PC-3 (cell line): Measurements from ENCODE around the gene HAPLN2. TPM values are rescaled to one million over a fixed set of nuclear protein-coding genes. Genes with fewer than 3 reads are reported as not detected.

Source experiments
- ATAC-seq: fragments of 200-7000 bp; cut with Tn5 transposase; 2 replicates; pipeline ENCODE4 v1.9.1; 2020; ENCODE audit warnings: mild to moderate bottlenecking, moderate library complexity
- BruUV-seq: library from RNA; stranded (reverse); fragments of 400-500 nt; replicated peaks from 2 replicates; lab custom pipeline; 2021; lab: Mats Ljungman, UMichigan
- CTCF ChIA-PET: fragments of 300-600 bp; sonication (Branson Sonifier 250); formaldehyde crosslinking; loops from one replicate; lab custom pipeline; 2022; ENCODE audit warnings: antibody characterized with exemption; lab: Charles Lee
- POLR2A ChIA-PET: fragments of 300-600 bp; sonication (Branson Sonifier 250); formaldehyde crosslinking; loops from one replicate; lab custom pipeline; 2022; ENCODE audit warnings: antibody characterized with exemption; ENCODE audit not compliant: unreplicated experiment; lab: Charles Lee
- DNase-seq: peaks from one replicate; pipeline ENCODE4 v3.0.0-alpha.2; 2015
- H2AFZ ChIP-seq: fragments of 300-600 bp; sonication (generic); 2 replicates; pipeline ENCODE4 v1.6.0; 2016; ENCODE audit warnings: antibody characterized with exemption, low read length
- H3F3A ChIP-seq: fragments of 300-600 bp; sonication (generic); one replicate; pipeline ENCODE4 v1.6.0; 2017; ENCODE audit warnings: antibody characterized with exemption, low read length, control low read depth, mild to moderate bottlenecking; ENCODE audit not compliant: unreplicated experiment
- H3K27ac ChIP-seq: fragments of 300-600 bp; sonication (generic); 2 replicates; pipeline ENCODE4 v1.5.1; 2016; ENCODE audit warnings: mild to moderate bottlenecking, low read length
- H3K27me3 ChIP-seq: fragments of 300-600 bp; sonication (generic); 2 replicates; pipeline ENCODE4 v1.6.1; 2016; ENCODE audit warnings: low read length, mixed read lengths
- H3K36me3 ChIP-seq: fragments of 300-600 bp; sonication (generic); 2 replicates; pipeline ENCODE4 v1.6.1; 2016; ENCODE audit warnings: low read depth, mixed run types, low read length, mixed read lengths
- H3K4me1 ChIP-seq: fragments of 300-600 bp; sonication (generic); 2 replicates; pipeline ENCODE4 v1.5.1; 2016; ENCODE audit warnings: low read length; ENCODE audit not compliant: insufficient read depth
- H3K4me2 ChIP-seq: fragments of 300-600 bp; sonication (generic); 2 replicates; pipeline ENCODE4 v1.6.0; 2016; ENCODE audit warnings: low read length
- H3K4me3 ChIP-seq: fragments of 300-600 bp; sonication (generic); 2 replicates; pipeline ENCODE4 v1.5.1; 2016; ENCODE audit warnings: mild to moderate bottlenecking, low read length, mixed read lengths
- H3K79me2 ChIP-seq: fragments of 300-600 bp; sonication (generic); 2 replicates; pipeline ENCODE4 v1.6.1; 2017; ENCODE audit warnings: low read length, mixed read lengths
- H3K9ac ChIP-seq: fragments of 300-600 bp; sonication (generic); 2 replicates; pipeline ENCODE4 v1.6.0; 2016; ENCODE audit warnings: mild to moderate bottlenecking, low read length
- H3K9me2 ChIP-seq: fragments of 300-600 bp; sonication (generic); replicated peaks from 2 replicates; pipeline ENCODE4 v1.6.1; 2016; ENCODE audit warnings: mixed run types, low read length, mixed read lengths
- H3K9me3 ChIP-seq: fragments of 300-600 bp; sonication (generic); 2 replicates; pipeline ENCODE4 v1.6.1; 2016; ENCODE audit warnings: low read length, mixed read lengths
- H4K20me1 ChIP-seq: fragments of 300-600 bp; sonication (generic); 2 replicates; pipeline ENCODE4 v1.6.1; 2016; ENCODE audit warnings: low read length, mixed read lengths
- CTCF ChIP-seq: fragments of 300-600 bp; sonication (generic); conservative IDR thresholded peaks from 2 replicates; pipeline ENCODE4 v1.5.1; 2017; ENCODE audit warnings: antibody characterized with exemption, low read depth, mild to moderate bottlenecking, low read length
- EZH2 ChIP-seq: fragments of 300-600 bp; sonication (generic); IDR thresholded peaks from one replicate; pipeline ENCODE4 v1.6.1; 2017; ENCODE audit warnings: antibody characterized with exemption, mild to moderate bottlenecking, low read length; ENCODE audit not compliant: unreplicated experiment
- EZH2phosphoT487 ChIP-seq: fragments of 300-600 bp; sonication (generic); IDR thresholded peaks from 2 replicates; pipeline ENCODE4 v1.6.1; 2018; ENCODE audit warnings: mild to moderate bottlenecking, antibody characterized with exemption, low read length, borderline replicate concordance
- intact Hi-C: fragments of 100-400 bp; cut with micrococcal nuclease; formaldehyde crosslinking; loops from 2 replicates; pipeline ENCODE4 v1.9.0; 2023
- total RNA-seq: library from RNA; depleted of rRNA; stranded (reverse); fragments of >200 nt; gene quantifications from 2 replicates; pipeline ENCODE4 v1.2.3, GENCODE V29; 2014; rRNA removed

The HAPLN2 gene
- total RNA-seq, 1 experiment from 2014 or later, result 1.1 TPM

- no peak overlapping the region for H3K9ac ChIP-seq
- no peak overlapping the region for H3K4me2 ChIP-seq
- no peak overlapping the region for H3K4me3 ChIP-seq
- H4K20me1 ChIP-seq, result no peaks in the 10 kb centered on the region
- no peak for TF ChIP-seq CTCF
- intact Hi-C loops, result no loop called here
- H3F3A ChIP-seq, result no peaks in the 10 kb centered on the region
- no peaks in the 10 kb centered on the region for H3K9me3 ChIP-seq
- BruUV-seq, result no TSS peak
- H2AFZ ChIP-seq, result no peak overlapping the region
- POLR2A ChIA-PET, result no interaction called here
- 0 out of 2 replicates have a peak, but pooled peaks cover 3% of the 10 kb centered on the region for H3K36me3 ChIP-seq
- DNase-seq, result no peak
- H3K27me3 ChIP-seq, result no peaks in the 10 kb centered on the region
- H3K4me1 ChIP-seq, result peaks cover 7% of the 10 kb centered on the region; the same call in 1 of the 2 replicates
- peaks cover 7% of the 10 kb centered on the region for H3K79me2 ChIP-seq
- H3K9me2 ChIP-seq, result no peaks in the 10 kb centered on the region
- no peak overlapping the region for H3K27ac ChIP-seq
- ATAC-seq, result no peak
- CTCF ChIA-PET, result no interaction called here
These were observed 51.6 kb downstream of the HAPLN2 start for GRCh38 chr1:156670791-156671190.

GRCh38 chr1:156671804-156672203 lies 52.6 kb downstream of the HAPLN2 start:
- Histone ChIP-seq H3K9me3 (no peaks in the 10 kb centered on the region), H3K4me3 (no peak overlapping the region), H3K79me2 (peaks cover 17% of the 10 kb centered on the region), H2AFZ (no peak overlapping the region), H3K9ac (no peak overlapping the region), H3K9me2 (no peaks in the 10 kb centered on the region), H3K4me1 (peaks cover 17% of the 10 kb centered on the region), H3K27ac (no peak overlapping the region), H3F3A (no peaks in the 10 kb centered on the region), H3K27me3 (no peaks in the 10 kb centered on the region), H4K20me1 (no peaks in the 10 kb centered on the region), H3K4me2 (no peak overlapping the region), H3K36me3 (0 out of 2 replicates have a peak, but pooled peaks cover 3% of the 10 kb centered on the region)
- DNase-seq (no peak), ATAC-seq (no peak)
- no TSS peak for BruUV-seq
- CTCF ChIA-PET, result no interaction called here
- POLR2A ChIA-PET, result no interaction called here
- intact Hi-C loops, result no loop called here
- no peak for TF ChIP-seq CTCF
- TF ChIP-seq EZH2phosphoT487, result no peak
- no peak for TF ChIP-seq EZH2

- intact Hi-C loops, result no loop called here
- Histone ChIP-seq H3K9me2 (no peaks in the 10 kb centered on the region), H3K9ac (no peak overlapping the region), H3K79me2 (peaks cover 20% of the 10 kb centered on the region), H3K27me3 (no peaks in the 10 kb centered on the region), H3F3A (no peaks in the 10 kb centered on the region), H3K9me3 (no peaks in the 10 kb centered on the region), H3K36me3 (0 out of 2 replicates have a peak, but pooled peaks cover 3% of the 10 kb centered on the region), H3K4me3 (no peak overlapping the region), H2AFZ (no peak overlapping the region), H3K4me2 (no peak overlapping the region), H4K20me1 (no peaks in the 10 kb centered on the region), H3K27ac (no peak overlapping the region), H3K4me1 (peaks cover 28% of the 10 kb centered on the region)
- ChIA-PET CTCF (no interaction called here), POLR2A (no interaction called here)
- TF ChIP-seq EZH2phosphoT487, result no peak
- ATAC-seq, result no peak
- BruUV-seq, result no TSS peak
- DNase-seq, result no peak
These were observed 54.3 kb downstream of the HAPLN2 start for GRCh38 chr1:156673387-156674121.

Other genes with a start within 250 kb of the HAPLN2 start
- gene MEF2D, start 118.6 kb upstream of the HAPLN2 start, total RNA-seq, result 17.3 and 27.4 TPM in 2 replicates
- gene IQGAP3, start 46.9 kb upstream of the HAPLN2 start, total RNA-seq, result 54.3 and 77.3 TPM in 2 replicates
- gene TTC24, start 39.7 kb upstream of the HAPLN2 start, total RNA-seq, result not detected in 2 replicates
- 237 and 261 TPM in 2 replicates for gene NAXE, start 27.6 kb upstream of the HAPLN2 start, total RNA-seq
- gene GPATCH4, start 17.9 kb upstream of the HAPLN2 start, total RNA-seq, result 37.3 and 73.7 TPM in 2 replicates
- not detected in 2 replicates for gene BCAN, start 22.7 kb downstream of the HAPLN2 start, total RNA-seq
- gene NES, start 58.0 kb downstream of the HAPLN2 start, total RNA-seq, result 58.2 and 70.0 TPM in 2 replicates
- 120 and 150 TPM in 2 replicates for gene CRABP2, start 86.2 kb downstream of the HAPLN2 start, total RNA-seq
- gene METTL25B, start 109.1 kb downstream of the HAPLN2 start, total RNA-seq, result 10.4 and 14.6 TPM in 2 replicates
- 39.2 and 51.7 TPM in 2 replicates for gene ISG20L2, start 109.4 kb downstream of the HAPLN2 start, total RNA-seq
- gene MRPL24, start 121.7 kb downstream of the HAPLN2 start, total RNA-seq, result 232 and 275 TPM in 2 replicates
- 586 and 1,030 TPM in 2 replicates for gene HDGF, start 132.3 kb downstream of the HAPLN2 start, total RNA-seq
- gene PRCC, start 148.1 kb downstream of the HAPLN2 start, total RNA-seq, result 103 TPM in 2 replicates
- gene SH2D2A, start 197.4 kb downstream of the HAPLN2 start, total RNA-seq, result 6.9 and 7.8 TPM in 2 replicates
- not detected in 2 replicates for gene INSRR, start 239.7 kb downstream of the HAPLN2 start, total RNA-seq
- 0.15 and 0.40 TPM in 2 replicates for gene NTRK1, start 241.4 kb downstream of the HAPLN2 start, total RNA-seq